ENCODE measurements around the gene ELF1.

DNA sequence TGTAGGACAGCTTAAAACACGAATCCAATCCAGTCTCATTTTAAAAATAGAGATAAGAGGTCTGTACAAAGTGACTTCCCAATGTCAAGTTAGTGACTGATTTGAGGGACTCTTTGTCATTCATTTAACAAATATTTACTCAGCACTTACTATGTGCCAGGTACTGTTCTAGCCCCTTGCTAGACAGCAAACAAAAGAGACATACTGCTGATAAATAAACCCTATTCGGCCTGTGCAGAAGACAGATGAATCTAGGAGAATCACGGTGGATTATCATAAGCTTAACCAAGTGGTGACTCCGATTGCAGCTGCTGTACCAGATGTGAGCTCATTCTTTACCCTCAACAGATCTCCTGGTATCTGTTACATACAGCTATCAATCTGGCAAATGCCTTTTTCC, 6.4 kb upstream of the ELF1 start:
- TF ChIP-seq CTCF (conservative IDR thresholded peaks at IDR 0.05; ENCODE audit: low read length) = no peak
- TF ChIP-seq EZH2phosphoT487 (IDR thresholded peaks at IDR 0.05; ENCODE audit: borderline replicate concordance) = no peak
